ENCODE measurements around the gene DHRS7.

DHRS7 gene

GRCh38 chr14:60196291-60196690, 31.1 kb upstream of the DHRS7 start:
- no peak overlapping the region; the same call in 1 of the 2 replicates for H3K27ac ChIP-seq
- no peak for TF ChIP-seq CTCF (conservative IDR thresholded peaks at IDR 0.05)

GRCh38 chr14:60195179-60195810, 30.1 kb upstream of the DHRS7 start:
- peak; percentile 35 for TF ChIP-seq CTCF (conservative IDR thresholded peaks at IDR 0.05)
- peak overlapping the region; percentile 26 for H3K27ac ChIP-seq

- TF ChIP-seq CTCF (conservative IDR thresholded peaks at IDR 0.05): no peak
- no peak overlapping the region for H3K27ac ChIP-seq
Observed at GRCh38 chr14:60189923-60190840, 25.0 kb upstream of the DHRS7 start.

GRCh38 chr14:60188696-60189095, 23.5 kb upstream of the DHRS7 start:
- no peak overlapping the region for H3K27ac ChIP-seq
- TF ChIP-seq CTCF (conservative IDR thresholded peaks at IDR 0.05): no peak

- peak; percentile 70 for TF ChIP-seq CTCF (conservative IDR thresholded peaks at IDR 0.05)
- H3K27ac ChIP-seq: no peak overlapping the region
Observed at GRCh38 chr14:60188115-60188514, 22.9 kb upstream of the DHRS7 start.

GRCh38 chr14:60184905-60185555, 19.8 kb upstream of the DHRS7 start:
- no peak overlapping the region for H3K27ac ChIP-seq
- no peak for TF ChIP-seq CTCF (conservative IDR thresholded peaks at IDR 0.05)
